Measurements from ENCODE around the gene ARID1B. TPM values are rescaled to one million over a fixed set of nuclear protein-coding genes. Genes with fewer than 3 reads are reported as not detected.

Gene ARID1B
- total RNA-seq, 1 donor from 2014 or later = 79.1 TPM

- Mint-ChIP-seq H3K36me3 (ENCODE audit: low read depth) (no peaks in the 10 kb centered on the region), H3K4me3 (no peak overlapping the region), H3K27ac (no peak overlapping the region), H3K9me3 (no peaks in the 10 kb centered on the region), H3K27me3 (ENCODE audit: insufficient read depth) (no peaks in the 10 kb centered on the region), H3K4me1 (ENCODE audit: low read depth) (peaks cover 13% of the 10 kb centered on the region)
- intact Hi-C loops (cut with micrococcal nuclease) = no loop called here
- DNase-seq (ENCODE audit: low spot score) = no peak
These were observed 171.1 kb downstream of the ARID1B start for GRCh38 chr6:156948277-156948676.

GRCh38 chr6:156948807-156949206, 171.6 kb downstream of the ARID1B start:
- intact Hi-C loops (cut with micrococcal nuclease) = no loop called here
- Mint-ChIP-seq H3K36me3 (ENCODE audit: low read depth) (no peaks in the 10 kb centered on the region), H3K4me3 (no peak overlapping the region), H3K27ac (no peak overlapping the region), H3K4me1 (ENCODE audit: low read depth) (peaks cover 18% of the 10 kb centered on the region), H3K27me3 (ENCODE audit: insufficient read depth) (no peaks in the 10 kb centered on the region), H3K9me3 (no peaks in the 10 kb centered on the region)
- no peak for DNase-seq (ENCODE audit: low spot score)

- H3K36me3 Mint-ChIP-seq (ENCODE audit: low read depth) = no peaks in the 10 kb centered on the region
- no peak overlapping the region for H3K4me3 Mint-ChIP-seq
- H3K9me3 Mint-ChIP-seq = no peaks in the 10 kb centered on the region
- no peaks in the 10 kb centered on the region for H3K27me3 Mint-ChIP-seq (ENCODE audit: insufficient read depth)
- intact Hi-C loops (cut with micrococcal nuclease) = no loop called here
- DNase-seq (ENCODE audit: low spot score) = no peak
- no peak overlapping the region for H3K27ac Mint-ChIP-seq
- peaks cover 20% of the 10 kb centered on the region for H3K4me1 Mint-ChIP-seq (ENCODE audit: low read depth)
These were observed 172.2 kb downstream of the ARID1B start for GRCh38 chr6:156949376-156949775.

- Mint-ChIP-seq H3K4me1 (ENCODE audit: low read depth) (peaks cover 24% of the 10 kb centered on the region), H3K4me3 (no peak overlapping the region), H3K36me3 (ENCODE audit: low read depth) (no peaks in the 10 kb centered on the region), H3K27me3 (ENCODE audit: insufficient read depth) (no peaks in the 10 kb centered on the region), H3K9me3 (no peaks in the 10 kb centered on the region), H3K27ac (no peak overlapping the region)
- intact Hi-C loops (cut with micrococcal nuclease) = loop anchor here (10.0 kb wide), 2 partner anchors 235 to 265 kb away; no protein-coding TSS in a partner anchor
- DNase-seq (ENCODE audit: low spot score) = no peak
These were observed 172.9 kb downstream of the ARID1B start for GRCh38 chr6:156950084-156950483.

- Mint-ChIP-seq H3K36me3 (ENCODE audit: low read depth) (no peaks in the 10 kb centered on the region), H3K4me1 (ENCODE audit: low read depth) (peaks cover 29% of the 10 kb centered on the region), H3K9me3 (no peaks in the 10 kb centered on the region), H3K27me3 (ENCODE audit: insufficient read depth) (no peaks in the 10 kb centered on the region), H3K4me3 (no peak overlapping the region), H3K27ac (no peak overlapping the region)
- intact Hi-C loops (cut with micrococcal nuclease) = loop anchor here (10.0 kb wide), 2 partner anchors 234 to 266 kb away; no protein-coding TSS in a partner anchor
- no peak for DNase-seq (ENCODE audit: low spot score)
These were observed 173.4 kb downstream of the ARID1B start for GRCh38 chr6:156950531-156950930.

GRCh38 chr6:156952401-156952800, 175.2 kb downstream of the ARID1B start:
- no peak overlapping the region for H3K27ac Mint-ChIP-seq

GRCh38 chr6:156953127-156953478, 175.9 kb downstream of the ARID1B start:
- Mint-ChIP-seq H3K9me3 (no peaks in the 10 kb centered on the region), H3K27me3 (ENCODE audit: insufficient read depth) (no peaks in the 10 kb centered on the region), H3K36me3 (ENCODE audit: low read depth) (no peaks in the 10 kb centered on the region), H3K4me3 (no peak overlapping the region), H3K27ac (no peak overlapping the region), H3K4me1 (ENCODE audit: low read depth) (peaks cover 46% of the 10 kb centered on the region)
- intact Hi-C loops (cut with micrococcal nuclease) = loop anchor here (2.0 to 10.0 kb wide), 3 partner anchors 172 to 268 kb away; no protein-coding TSS in a partner anchor
- DNase-seq (ENCODE audit: low spot score) = no peak

More at GRCh38 chr6:156952401-156952800, 175.2 kb downstream of the ARID1B start:
- DNase-seq (ENCODE audit: low spot score) = no peak
- intact Hi-C loops (cut with micrococcal nuclease) = loop anchor here (2.0 to 10.0 kb wide), 3 partner anchors 172 to 268 kb away; no protein-coding TSS in a partner anchor
- H3K27me3 Mint-ChIP-seq (ENCODE audit: insufficient read depth) = no peaks in the 10 kb centered on the region
- H3K36me3 Mint-ChIP-seq (ENCODE audit: low read depth) = no peaks in the 10 kb centered on the region
- H3K4me3 Mint-ChIP-seq = no peak overlapping the region
- H3K9me3 Mint-ChIP-seq = no peaks in the 10 kb centered on the region
- peaks cover 39% of the 10 kb centered on the region for H3K4me1 Mint-ChIP-seq (ENCODE audit: low read depth)

GRCh38 chr6:156953479-156954146, 176.4 kb downstream of the ARID1B start:
- Mint-ChIP-seq H3K4me1 (ENCODE audit: low read depth) (peaks cover 51% of the 10 kb centered on the region), H3K36me3 (ENCODE audit: low read depth) (no peaks in the 10 kb centered on the region), H3K27me3 (ENCODE audit: insufficient read depth) (no peaks in the 10 kb centered on the region), H3K4me3 (no peak overlapping the region), H3K9me3 (no peaks in the 10 kb centered on the region), H3K27ac (peak overlapping the region; percentile 45)
- peak; percentile 14 for DNase-seq (ENCODE audit: low spot score)
- intact Hi-C loops (cut with micrococcal nuclease) = loop anchor here (2.0 to 10.0 kb wide), 3 partner anchors 173 to 269 kb away; no protein-coding TSS in a partner anchor

GRCh38 chr6:156954191-156954590, 177.0 kb downstream of the ARID1B start:
- H3K36me3 Mint-ChIP-seq (ENCODE audit: low read depth) = no peaks in the 10 kb centered on the region
- no peak for DNase-seq (ENCODE audit: low spot score)
- no peaks in the 10 kb centered on the region for H3K27me3 Mint-ChIP-seq (ENCODE audit: insufficient read depth)
- H3K9me3 Mint-ChIP-seq = no peaks in the 10 kb centered on the region
- intact Hi-C loops (cut with micrococcal nuclease) = loop anchor here (10.0 kb wide), 2 partner anchors 231 to 269 kb away; no protein-coding TSS in a partner anchor
- H3K27ac Mint-ChIP-seq = no peak overlapping the region
- H3K4me3 Mint-ChIP-seq = no peak overlapping the region
- H3K4me1 Mint-ChIP-seq (ENCODE audit: low read depth) = peaks cover 49% of the 10 kb centered on the region

GRCh38 chr6:156954816-156955215, 177.6 kb downstream of the ARID1B start:
- H3K36me3 Mint-ChIP-seq (ENCODE audit: low read depth) = no peaks in the 10 kb centered on the region
- intact Hi-C loops (cut with micrococcal nuclease) = loop anchor here (5.0 to 10.0 kb wide), 3 partner anchors 52 to 270 kb away; no protein-coding TSS in a partner anchor
- no peaks in the 10 kb centered on the region for H3K27me3 Mint-ChIP-seq (ENCODE audit: insufficient read depth)
- H3K27ac Mint-ChIP-seq = no peak overlapping the region
- no peak overlapping the region for H3K4me3 Mint-ChIP-seq
- H3K9me3 Mint-ChIP-seq = no peaks in the 10 kb centered on the region
- peaks cover 48% of the 10 kb centered on the region for H3K4me1 Mint-ChIP-seq (ENCODE audit: low read depth)
- DNase-seq (ENCODE audit: low spot score) = no peak

GRCh38 chr6:156955494-156956183, 178.5 kb downstream of the ARID1B start:
- Mint-ChIP-seq H3K27ac (no peak overlapping the region), H3K36me3 (ENCODE audit: low read depth) (no peaks in the 10 kb centered on the region), H3K27me3 (ENCODE audit: insufficient read depth) (no peaks in the 10 kb centered on the region), H3K9me3 (no peaks in the 10 kb centered on the region), H3K4me3 (no peak overlapping the region), H3K4me1 (ENCODE audit: low read depth) (peaks cover 52% of the 10 kb centered on the region)
- intact Hi-C loops (cut with micrococcal nuclease) = loop anchor here (5.0 to 10.0 kb wide), 3 partner anchors 52 to 271 kb away; no protein-coding TSS in a partner anchor
- DNase-seq (ENCODE audit: low spot score) = no peak

GRCh38 chr6:156956286-156956685, 179.1 kb downstream of the ARID1B start:
- intact Hi-C loops (cut with micrococcal nuclease) = loop anchor here (5.0 to 10.0 kb wide), 3 partner anchors 51 to 271 kb away; no protein-coding TSS in a partner anchor
- H3K27ac Mint-ChIP-seq = no peak overlapping the region
- no peaks in the 10 kb centered on the region for H3K27me3 Mint-ChIP-seq (ENCODE audit: insufficient read depth)

More at GRCh38 chr6:156956286-156956685, 179.1 kb downstream of the ARID1B start:
- DNase-seq (ENCODE audit: low spot score) = no peak
- peaks cover 55% of the 10 kb centered on the region for H3K4me1 Mint-ChIP-seq (ENCODE audit: low read depth)
- H3K9me3 Mint-ChIP-seq = no peaks in the 10 kb centered on the region
- H3K4me3 Mint-ChIP-seq = no peak overlapping the region
- no peaks in the 10 kb centered on the region for H3K36me3 Mint-ChIP-seq (ENCODE audit: low read depth)

Measured in activated T-helper 1 cell treated with anti-CD3 and anti-CD28 coated beads, Interleukin-12 subunit alpha, Interleukin-12 subunit beta, Interleukin-2, Interleukin-4 antibody, amounts not matched to agents 30 ng/mL and 10 ng/mL and 1 ng/mL, durations not matched to agents 14 hours and 24 hours and 36 hours (primary cell).